Pancreas (tissue), 10 donors: ENCODE results near the gene ACOT11. TPM values are rescaled to one million over a fixed set of nuclear protein-coding genes. Genes with fewer than 3 reads are reported as not detected.

Experiments used
- ATAC-seq, 4 donors: fragments of 200-7000 bp; cut with Tn5 transposase; one replicate each; pipeline versions ENCODE4 v1.8.0 to v1.9.1; 2020; ENCODE audit warnings: mild to moderate bottlenecking in 4 of 4, moderate library complexity in 4 of 4
- DNase-seq, 6 donors: peaks; one replicate each; pipeline ENCODE4 v3.0.0-alpha.2; 2020
- FAIRE-seq: peaks from 2 replicates; lab custom pipeline; 2012; peaks lifted over from hg19 to GRCh38; lab: Jason Lieb, UNC
- H3K27ac ChIP-seq, 4 donors: fragments of 200-600 bp; sonication (generic); 1 replicate in 3 of 4; 2 replicates in 1 of 4; pipeline versions ENCODE4 v1.5.0 to v1.8.0; 2020
- H3K27me3 ChIP-seq, 4 donors: fragments of 200-600 bp; one replicate each; pipeline ENCODE4 v1.8.0; 2021
- H3K36me3 ChIP-seq, 3 donors: fragments of 200-600 bp; sonication (generic) in 1 of 3; one replicate each; pipeline versions ENCODE4 v1.5.0 to v1.8.0; 2020 to 2021
- H3K4me1 ChIP-seq, 3 donors: fragments of 200-600 bp; one replicate each; pipeline ENCODE4 v1.8.0; 2021
- H3K4me3 ChIP-seq, 4 donors: fragments of 200-600 bp; sonication (generic) in 2 of 4; one replicate each; pipeline versions ENCODE4 v1.5.0 to v1.8.0; 2020 to 2021
- H3K9me3 ChIP-seq, 4 donors: fragments of 200-600 bp; one replicate each; pipeline ENCODE4 v1.8.0; 2021
- CTCF ChIP-seq, 4 donors: fragments of 200-600 bp; sonication (generic) in 3 of 4; IDR thresholded peaks; one replicate each; pipeline versions ENCODE4 v1.5.0 to v1.8.0; 2021; ENCODE audit warnings: antibody characterized with exemption in 4 of 4
- WGBS, 2 donors: extraction: QIAGEN DNeasy Blood & Tissue Kit; methylation state at CpG; one replicate each; pipeline ENCODE4 v1.1.7; 2013; 5-methylcytosine and 5-hydroxymethylcytosine counted together
- intact Hi-C, 3 donors: fragments of 100-400 bp; cut with DNase I; formaldehyde crosslinking; loops; one replicate each; pipeline versions ENCODE4 v1.11.1 to v1.14.2; 2022
- polyA plus RNA-seq, 2 donors: library from polyadenylated mRNA; stranded (reverse); fragments of 200-250 nt; gene quantifications; one replicate each; pipeline ENCODE4 v1.2.3, GENCODE V29; 2013
- total RNA-seq, 6 donors: library from RNA; stranded (reverse); fragmentation: NEBNext Ultra II Directional in 4 of 6; extraction: Animal tissue kit (Norgen Biotek cat#: 25700) in 4 of 6; gene quantifications; one replicate each; pipeline versions ENCODE4 v1.2.1 to v1.2.4, GENCODE V29; 2021 to 2023
- donor health status: healthy with polysubstance abuse.
- donor health status: DM: no; HTN: no; CAD: no; lungs with moderate emphysema.
- donor health status: DM: no; HTN: no; CAD: no.
- donor health status: control.
- donor health status: control.
- donor health status: Bipolar disorder and iron deficiency.
- donor health status: DM: yes; HTN: yes; CAD: no.
- donor health status: DM: no; HTN: no; CAD: no.
- donor health status: DM: no; HTN: no; CAD: no.
- donor health status: DM: yes; HTN: yes; CAD: no.

Gene ACOT11
- total and polyA plus RNA-seq, 8 donors = 2.6 to 6.7 (median 3.1) TPM

GRCh38 chr1:54500107-54500431, 48.0 kb upstream of the ACOT11 start:
- H3K4me1 ChIP-seq = no peaks in the 10 kb centered on the region
- H3K4me3 ChIP-seq = peak overlapping the region in 2 of 4 donors; percentile 29 to 53
- H3K9me3 ChIP-seq = no peaks in the 10 kb centered on the region
- DNase-seq = no peak
- no peaks in the 10 kb centered on the region for H3K27me3 ChIP-seq
- no peak for TF ChIP-seq CTCF (IDR thresholded peaks at IDR 0.05)
- peak; percentile 32 to 66 (median 59) for ATAC-seq
- intact Hi-C loops = loop anchor here in 1 of 3 donors (10.0 kb wide), 1 partner anchor 315 kb away; no protein-coding TSS in a partner anchor
- WGBS, 2 donors = 43 to 45% methylated on average over 10 of the region's 10 CpGs
- H3K36me3 ChIP-seq = no peaks in the 10 kb centered on the region
- no peak for FAIRE-seq
- no peak overlapping the region for H3K27ac ChIP-seq

DNA sequence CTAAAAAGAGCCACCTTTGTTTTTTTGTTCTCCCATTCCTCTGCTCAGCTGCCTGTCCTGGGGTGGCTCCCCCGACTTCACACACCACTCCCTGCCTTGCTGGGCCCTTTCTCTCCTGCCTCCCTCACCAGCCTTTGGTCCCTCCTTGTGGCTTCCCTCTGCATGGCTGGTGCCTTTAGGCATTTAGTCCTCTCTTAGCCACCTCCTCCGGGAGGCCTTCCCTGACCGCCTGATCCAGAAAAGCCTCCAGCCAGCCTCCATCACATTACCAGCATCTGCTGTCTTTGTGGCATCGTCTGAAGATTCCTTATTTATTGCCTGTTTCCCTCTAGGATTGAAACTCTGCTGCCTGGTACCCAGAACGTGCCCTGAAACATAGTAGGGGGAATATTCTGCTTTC, 46.2 kb upstream of the ACOT11 start:
- no peak for ATAC-seq
- intact Hi-C loops = loop anchor here in 1 of 3 donors (10.0 kb wide), 1 partner anchor 313 kb away; no protein-coding TSS in a partner anchor
- H3K4me1 ChIP-seq = no peaks in the 10 kb centered on the region
- WGBS, 2 donors = 53 to 71% methylated on average over 5 of the region's 5 CpGs
- H3K4me3 ChIP-seq = no peak overlapping the region
- TF ChIP-seq CTCF (IDR thresholded peaks at IDR 0.05) = no peak
- no peak overlapping the region for H3K27ac ChIP-seq
- H3K27me3 ChIP-seq = no peaks in the 10 kb centered on the region
- no peak for DNase-seq
- no peaks in the 10 kb centered on the region for H3K36me3 ChIP-seq
- FAIRE-seq = no peak
- no peaks in the 10 kb centered on the region for H3K9me3 ChIP-seq

- no peak overlapping the region for H3K4me3 ChIP-seq
- ATAC-seq = no peak
- WGBS, 2 donors = 63 to 67% methylated on average over 5 of the region's 5 CpGs
- no peaks in the 10 kb centered on the region for H3K36me3 ChIP-seq
- no peaks in the 10 kb centered on the region for H3K4me1 ChIP-seq
- TF ChIP-seq CTCF (IDR thresholded peaks at IDR 0.05) = no peak
- no peaks in the 10 kb centered on the region for H3K27me3 ChIP-seq
- no peaks in the 10 kb centered on the region for H3K9me3 ChIP-seq
- FAIRE-seq = no peak
- DNase-seq = no peak
- no peak overlapping the region for H3K27ac ChIP-seq
- intact Hi-C loops = loop anchor here in 1 of 3 donors (10.0 kb wide), 1 partner anchor 312 kb away; no protein-coding TSS in a partner anchor
Measured at GRCh38 chr1:54502342-54502741, 45.7 kb upstream of the ACOT11 start.

DNA sequence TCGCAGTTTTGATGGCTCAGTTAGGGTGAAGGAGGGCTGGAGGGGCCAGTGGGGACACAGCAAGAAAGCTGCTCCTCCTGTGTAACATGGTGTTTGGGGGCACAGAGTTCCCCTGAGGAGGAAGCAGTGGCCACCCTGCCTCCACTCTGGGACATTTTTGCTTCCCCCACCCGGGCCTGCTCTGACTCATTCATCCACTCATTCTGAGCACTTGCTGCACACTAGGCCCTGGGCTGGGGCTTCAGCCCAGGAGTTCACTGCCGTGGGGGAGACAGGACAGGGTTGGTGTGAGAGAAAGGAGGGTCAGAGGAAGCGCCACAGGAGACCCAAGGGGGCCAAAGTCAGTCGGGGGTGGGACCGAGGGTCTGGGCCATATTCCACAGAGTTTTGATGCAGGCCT, 41.4 kb upstream of the ACOT11 start:
- Histone ChIP-seq H3K27ac (no peak overlapping the region), H3K36me3 (no peaks in the 10 kb centered on the region), H3K27me3 (no peaks in the 10 kb centered on the region), H3K4me3 (no peak overlapping the region), H3K9me3 (no peaks in the 10 kb centered on the region), H3K4me1 (no peaks in the 10 kb centered on the region)
- no peak for TF ChIP-seq CTCF (IDR thresholded peaks at IDR 0.05)
- no peak for ATAC-seq
- intact Hi-C loops = loop anchor here in 1 of 3 donors (10.0 kb wide), 1 partner anchor 308 kb away; no protein-coding TSS in a partner anchor
- no peak for FAIRE-seq
- WGBS, 2 donors = 64 to 85% methylated on average over 6 of the region's 6 CpGs
- DNase-seq = no peak

DNA sequence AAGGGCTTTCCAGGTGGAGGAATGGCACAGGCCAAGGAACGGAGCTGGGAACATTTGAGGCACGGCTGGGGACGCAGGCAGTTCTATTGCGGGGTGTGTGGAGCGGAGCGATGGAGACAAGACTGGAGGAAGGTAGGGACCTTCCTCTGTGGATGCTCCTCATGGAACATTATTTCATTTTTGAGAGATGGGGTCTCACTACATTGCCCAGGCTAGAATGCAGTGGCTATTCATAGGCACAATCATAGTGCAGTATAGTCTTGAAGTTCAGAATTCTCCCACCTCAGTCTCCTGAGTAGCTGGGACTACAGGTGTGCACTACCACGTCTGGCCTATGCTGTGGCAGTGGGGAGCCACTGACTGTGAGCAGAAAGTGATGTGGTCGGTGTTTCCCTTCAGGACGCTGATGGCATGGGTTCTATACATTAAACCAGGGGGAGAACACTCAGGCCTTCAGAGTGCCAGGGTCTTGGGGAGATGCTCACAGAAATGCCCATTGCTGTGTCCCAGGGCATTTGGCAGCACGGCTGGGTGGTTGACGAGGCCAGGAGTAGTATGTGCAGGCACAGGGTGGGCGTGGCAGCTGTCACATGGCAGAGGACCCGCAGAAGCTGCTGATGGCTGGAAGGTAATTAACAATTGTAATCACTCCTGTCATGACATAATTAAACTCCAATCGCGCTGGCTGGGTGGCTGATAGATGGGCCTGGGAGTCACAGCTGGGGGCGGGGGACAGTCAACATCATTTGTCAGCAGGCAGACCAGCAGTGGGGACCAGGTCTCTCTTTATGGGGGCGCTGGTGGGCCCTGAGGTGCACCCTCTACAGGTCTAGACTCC, 40.8 kb upstream of the ACOT11 start:
- Histone ChIP-seq H3K9me3 (no peaks in the 10 kb centered on the region), H3K36me3 (no peaks in the 10 kb centered on the region), H3K4me3 (no peak overlapping the region), H3K27ac (no peak overlapping the region), H3K27me3 (no peaks in the 10 kb centered on the region), H3K4me1 (no peaks in the 10 kb centered on the region)
- no peak for FAIRE-seq
- 66 to 69% methylated on average over 17 of the region's 17 CpGs for WGBS, 2 donors
- intact Hi-C loops = loop anchor here in 1 of 3 donors (10.0 kb wide), 1 partner anchor 308 kb away; no protein-coding TSS in a partner anchor
- no peak for TF ChIP-seq CTCF (IDR thresholded peaks at IDR 0.05)
- no peak for DNase-seq
- no peak for ATAC-seq
